HG02759 (cell line): ENCODE results near the gene VAT1.
"Not testable (repeated sequence)": the region's sequence is repeated elsewhere in the genome, so short reads cannot be mapped to it uniquely, and the experiment has no call there.

Source experiments
- ATAC-seq: cut with Tn5 transposase; IDR thresholded peaks from one replicate; pipeline ENCODE4 v1.9.1; 2021; ENCODE audit warnings: mild to moderate bottlenecking, moderate library complexity; ENCODE audit not compliant: unreplicated experiment

Gene VAT1

DNA sequence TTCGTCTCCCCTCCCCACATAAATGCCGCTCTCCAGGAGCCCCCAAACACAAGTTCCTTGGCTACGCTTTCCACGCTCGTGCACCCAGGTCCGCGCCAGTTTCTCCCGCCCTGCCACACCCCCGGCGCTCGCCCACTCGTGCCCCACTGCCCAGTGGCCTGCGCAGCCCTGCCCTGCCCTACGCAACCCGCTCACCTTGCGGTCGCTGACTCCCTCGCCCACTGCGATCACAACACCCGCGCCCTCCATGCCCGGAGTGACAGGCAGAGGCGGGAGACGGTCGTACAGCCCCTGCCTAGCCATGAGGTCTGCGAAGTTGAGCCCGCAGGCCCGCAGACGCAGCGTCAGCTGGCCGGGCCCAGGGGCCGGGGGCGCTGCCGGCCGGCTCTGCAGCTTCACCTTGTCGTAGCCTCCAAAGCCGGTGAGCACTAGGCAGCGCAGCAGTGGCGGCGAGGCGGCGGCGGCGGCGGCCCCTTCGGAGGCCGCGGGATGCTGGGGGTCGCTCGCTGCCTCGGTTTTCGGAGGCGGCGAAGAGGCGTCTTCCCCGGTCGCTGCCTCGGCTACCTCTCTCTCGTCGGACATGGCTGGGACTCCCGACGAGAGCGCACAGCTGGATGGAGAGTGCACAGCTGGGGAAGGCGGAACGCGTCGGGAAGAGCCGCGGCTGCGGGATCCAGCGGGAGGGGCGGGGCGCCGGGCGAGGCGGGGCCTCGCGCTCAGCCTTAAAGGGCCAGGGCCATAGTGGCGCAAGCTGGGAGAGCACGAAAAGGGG, at the start of gene VAT1:
Gene VAT1, minus strand, starts transcription at position 645 of the 772 bp plus-strand sequence. Its CDS starts 63 bp downstream, at position 582.
- no peak for ATAC-seq

GRCh38 chr17:43070872-43071271, 48.7 kb upstream of the VAT1 start:
- no peak for ATAC-seq

- ATAC-seq: no peak
Observed at GRCh38 chr17:43070257-43070656, 48.1 kb upstream of the VAT1 start.

GRCh38 chr17:43069368-43069898, 47.2 kb upstream of the VAT1 start:
- ATAC-seq: no peak

DNA sequence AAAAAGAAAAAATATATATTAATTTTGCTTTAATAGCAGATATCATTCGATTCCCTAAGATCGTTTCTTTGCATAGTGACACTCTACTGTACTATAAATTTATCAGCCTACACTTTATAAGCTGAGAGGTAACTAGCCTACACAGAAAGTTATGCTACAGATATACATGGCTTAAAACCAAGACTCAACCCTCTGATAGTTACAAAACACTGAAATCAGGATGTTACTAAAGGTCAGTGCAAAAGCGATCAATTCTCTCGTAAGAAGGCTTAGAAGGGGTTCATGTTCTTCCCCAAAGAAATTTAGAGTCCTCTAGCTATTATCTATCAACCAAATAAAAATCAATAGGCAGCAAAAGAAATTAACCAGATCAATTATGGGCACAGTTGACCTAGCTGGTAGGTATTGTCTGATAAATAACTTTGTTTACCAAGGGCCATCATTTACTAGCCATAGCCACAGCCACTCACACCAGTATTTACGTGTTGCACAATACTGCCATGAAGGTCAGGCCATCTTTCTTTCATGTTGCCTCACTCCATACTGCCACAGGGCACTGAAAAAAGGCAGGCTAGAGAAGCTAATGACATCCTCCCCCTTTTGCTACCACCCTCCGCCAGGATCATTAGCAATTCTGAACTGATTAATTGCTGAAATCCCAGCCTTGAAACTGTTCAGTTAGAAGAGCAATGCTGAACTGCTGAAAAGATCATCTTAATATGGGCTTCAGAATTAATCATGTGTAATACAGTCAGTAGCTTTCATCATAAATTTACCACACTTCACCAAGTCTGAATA, 46.6 kb upstream of the VAT1 start:
- no peak for ATAC-seq

DNA sequence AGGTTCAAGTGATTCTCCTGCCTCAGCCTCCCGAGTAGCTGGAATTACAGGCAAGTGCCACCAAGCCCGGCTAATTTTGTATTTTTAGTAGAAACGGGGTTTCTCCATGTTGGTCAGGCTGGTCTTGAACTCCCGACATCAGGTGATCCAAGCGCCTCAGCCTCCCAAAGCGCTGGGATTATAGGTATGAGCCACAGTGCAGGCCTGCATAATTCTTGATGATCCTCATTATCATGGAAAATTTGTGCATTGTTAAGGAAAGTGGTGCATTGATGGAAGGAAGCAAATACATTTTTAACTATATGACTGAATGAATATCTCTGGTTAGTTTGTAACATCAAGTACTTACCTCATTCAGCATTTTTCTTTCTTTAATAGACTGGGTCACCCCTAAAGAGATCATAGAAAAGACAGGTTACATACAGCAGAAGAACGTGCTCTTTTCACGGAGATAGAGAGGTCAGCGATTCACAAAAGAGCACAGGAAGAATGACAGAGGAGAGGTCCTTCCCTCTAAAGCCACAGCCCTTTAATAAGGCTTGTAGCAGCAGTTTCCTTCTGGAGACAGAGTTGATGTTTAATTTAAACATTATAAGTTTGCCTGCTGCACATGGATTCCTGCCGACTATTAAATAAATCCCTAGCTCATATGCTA, 40.9 kb upstream of the VAT1 start:
- ATAC-seq: no peak

DNA sequence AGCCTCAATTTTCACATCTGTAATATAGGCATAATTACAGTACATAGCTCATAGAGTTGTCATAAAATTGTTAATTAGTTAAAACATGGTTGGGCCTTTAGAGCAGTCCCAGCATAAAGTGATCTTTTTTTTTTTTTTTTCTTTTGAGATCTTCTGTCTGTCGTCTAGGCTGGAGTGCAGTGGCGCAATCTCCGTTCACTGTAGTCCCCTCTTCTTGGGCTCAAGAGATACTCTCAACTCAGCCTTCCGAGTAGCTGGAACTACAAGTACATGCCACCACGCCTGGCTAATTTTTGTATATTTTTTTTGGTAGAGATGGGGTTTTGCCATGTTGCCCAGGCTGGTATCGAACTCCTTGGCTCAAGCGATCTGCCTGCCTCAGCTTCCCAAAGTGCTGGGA, 33.9 kb upstream of the VAT1 start:
- no peak for ATAC-seq

DNA sequence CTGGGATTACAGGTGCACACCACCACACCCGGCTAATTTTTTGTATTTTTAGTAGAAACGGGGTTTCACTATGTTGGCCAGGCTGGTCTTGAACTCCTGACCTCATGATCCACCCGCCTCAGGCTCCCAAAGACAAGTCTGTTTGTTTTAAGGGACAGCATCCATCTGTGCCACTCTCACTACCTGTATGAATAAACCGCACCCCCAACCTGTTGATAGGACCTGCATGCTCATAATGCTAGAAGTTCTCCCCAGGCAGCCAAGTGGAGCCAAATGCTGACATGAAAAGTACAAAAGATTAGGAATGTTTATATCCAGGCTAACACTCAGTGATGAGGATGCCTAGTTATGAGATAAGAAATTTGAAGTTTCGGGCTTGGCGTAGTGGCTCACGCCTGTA, 30.8 kb upstream of the VAT1 start:
- ATAC-seq: not testable (repeated sequence)

DNA sequence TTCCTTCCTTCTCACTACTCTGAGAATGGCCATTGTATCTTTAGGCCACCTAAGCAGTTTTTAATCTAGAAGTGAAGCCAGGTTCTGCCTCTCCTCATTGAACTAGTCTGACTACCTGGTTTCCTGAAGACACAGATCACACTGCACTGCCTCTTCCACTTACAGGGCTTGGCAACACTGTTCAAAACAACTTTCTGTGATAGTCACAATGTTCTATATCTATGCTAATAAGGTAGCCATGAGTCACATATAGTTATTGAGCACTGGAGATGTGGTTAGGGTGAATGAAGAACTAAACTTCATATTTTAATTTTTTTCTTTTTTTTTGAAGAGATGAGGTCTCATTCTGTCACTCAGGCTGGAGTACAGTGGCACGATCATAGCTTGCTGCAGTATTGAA, 29.8 kb upstream of the VAT1 start:
- no peak for ATAC-seq

GRCh38 chr17:43044024-43044423, 21.8 kb upstream of the VAT1 start:
- no peak for ATAC-seq

GRCh38 chr17:43043307-43043706, 21.1 kb upstream of the VAT1 start:
- ATAC-seq: no peak

- no peak for ATAC-seq
Observed at GRCh38 chr17:43042025-43042628, 19.9 kb upstream of the VAT1 start.

GRCh38 chr17:43040655-43041054, 18.5 kb upstream of the VAT1 start:
- no peak for ATAC-seq

DNA sequence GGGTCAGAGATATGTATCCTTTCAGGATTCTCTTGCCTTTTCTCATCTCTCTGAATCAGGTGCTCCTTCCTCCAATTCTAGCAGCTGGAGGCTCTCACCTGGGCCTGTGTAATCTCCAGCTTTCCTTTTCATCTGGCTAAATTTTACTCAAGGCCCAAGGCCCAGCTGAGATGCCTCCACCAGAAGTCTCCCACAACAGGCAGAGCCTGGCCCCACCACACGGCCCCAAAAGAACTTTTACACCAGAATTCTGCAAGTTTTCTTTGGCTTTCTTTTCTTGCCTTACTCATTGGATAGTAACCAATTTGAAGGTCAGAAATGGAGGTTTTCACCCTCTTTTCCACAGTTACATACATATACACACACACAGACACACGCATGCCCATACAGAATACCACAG, 17.5 kb upstream of the VAT1 start:
- no peak for ATAC-seq

DNA sequence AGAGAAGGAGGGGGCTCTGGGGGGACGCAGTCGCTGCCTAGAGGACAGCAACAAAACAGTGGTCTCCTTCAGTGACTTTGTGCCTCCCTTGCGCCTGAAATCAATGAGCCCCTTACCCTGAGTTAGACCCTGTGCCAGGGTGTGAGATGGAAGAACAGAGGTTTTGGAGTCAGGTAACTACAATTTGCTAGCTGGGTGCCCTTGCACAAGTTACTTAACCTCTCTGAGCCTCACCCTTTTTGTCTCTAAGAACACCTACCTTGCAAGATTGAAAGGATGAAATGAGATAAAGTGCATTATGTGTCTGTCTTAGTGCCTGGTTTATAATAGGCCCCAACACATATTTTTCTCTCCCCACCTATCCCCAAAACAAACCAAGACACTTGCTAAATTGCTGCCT, 12.7 kb upstream of the VAT1 start:
- ATAC-seq: no peak

DNA sequence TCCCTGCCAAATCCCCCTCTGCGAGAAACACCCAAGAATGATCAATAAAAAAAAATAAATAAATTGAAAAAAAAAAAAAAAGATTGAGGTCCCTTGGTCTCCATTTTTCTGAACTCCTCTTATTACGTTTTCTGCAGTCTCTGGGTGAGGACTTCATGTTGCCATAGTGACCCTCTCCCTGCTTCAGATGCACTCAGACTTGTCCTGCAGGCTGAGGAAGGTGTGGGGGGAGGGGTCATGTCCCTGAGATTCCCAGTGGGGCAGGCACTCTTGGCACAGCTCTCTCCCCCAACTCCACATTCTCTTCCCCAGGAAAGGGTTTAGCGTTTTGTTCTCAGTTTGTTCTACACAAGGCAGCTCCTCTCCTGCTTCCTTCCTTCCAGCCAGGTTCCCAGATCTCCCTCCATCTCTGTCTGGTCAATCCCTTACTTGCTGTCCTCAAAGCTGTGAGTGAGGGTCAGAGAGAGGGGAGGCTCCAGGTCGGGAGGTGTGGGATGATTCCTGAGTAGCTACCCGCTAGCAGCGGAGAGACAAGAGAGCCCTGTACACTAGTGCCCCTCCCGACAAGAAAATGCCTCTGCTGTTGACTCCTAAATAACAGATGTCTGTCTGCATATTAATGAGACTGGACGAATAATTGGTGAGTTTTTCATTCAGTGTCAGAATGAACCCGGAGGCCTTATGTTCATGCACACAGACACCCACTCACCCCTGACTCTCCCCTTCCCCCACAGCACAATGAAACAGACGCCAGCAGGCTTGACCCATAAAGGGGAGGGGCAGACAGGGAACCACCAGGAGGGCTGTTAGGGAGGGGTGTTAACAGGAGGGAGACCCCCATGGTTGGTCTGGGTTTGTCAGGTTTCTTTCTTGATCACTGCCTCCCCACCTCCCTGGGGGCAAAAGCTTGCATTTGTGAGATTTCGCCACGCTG, 12.0 kb upstream of the VAT1 start:
- ATAC-seq: no peak

GRCh38 chr17:43031666-43032065, 9.5 kb upstream of the VAT1 start:
- ATAC-seq: no peak

DNA sequence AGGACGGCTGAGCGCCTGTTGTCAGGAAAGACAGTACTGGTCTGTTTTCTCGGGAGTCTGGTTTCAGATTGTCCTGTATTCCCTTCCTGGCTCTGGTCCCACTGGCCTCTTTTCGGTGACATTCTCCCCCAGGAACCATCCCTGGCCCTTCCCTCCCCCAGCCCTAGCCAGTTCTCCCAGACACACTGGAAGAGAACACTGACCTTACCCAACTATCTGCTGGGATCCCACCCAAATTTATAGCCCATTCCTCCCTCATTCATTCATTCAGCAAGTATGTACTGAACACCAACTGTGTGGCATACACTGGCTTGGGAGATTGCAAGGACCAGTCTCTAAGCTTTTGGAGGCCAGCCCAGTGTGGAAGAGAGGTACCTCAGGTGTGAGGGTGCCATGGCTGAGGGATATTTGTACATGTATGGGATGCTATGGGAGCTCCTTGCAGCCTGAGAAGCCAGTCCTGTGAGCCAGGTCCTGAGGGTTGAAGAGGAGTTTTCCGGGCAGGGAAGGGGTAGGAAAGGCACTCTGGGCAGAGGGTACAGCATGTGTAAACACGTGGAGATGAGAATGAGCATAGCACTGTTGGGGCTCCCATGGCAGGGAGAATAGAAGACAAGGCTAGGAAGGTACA, 8.1 kb upstream of the VAT1 start:
- ATAC-seq: no peak

DNA sequence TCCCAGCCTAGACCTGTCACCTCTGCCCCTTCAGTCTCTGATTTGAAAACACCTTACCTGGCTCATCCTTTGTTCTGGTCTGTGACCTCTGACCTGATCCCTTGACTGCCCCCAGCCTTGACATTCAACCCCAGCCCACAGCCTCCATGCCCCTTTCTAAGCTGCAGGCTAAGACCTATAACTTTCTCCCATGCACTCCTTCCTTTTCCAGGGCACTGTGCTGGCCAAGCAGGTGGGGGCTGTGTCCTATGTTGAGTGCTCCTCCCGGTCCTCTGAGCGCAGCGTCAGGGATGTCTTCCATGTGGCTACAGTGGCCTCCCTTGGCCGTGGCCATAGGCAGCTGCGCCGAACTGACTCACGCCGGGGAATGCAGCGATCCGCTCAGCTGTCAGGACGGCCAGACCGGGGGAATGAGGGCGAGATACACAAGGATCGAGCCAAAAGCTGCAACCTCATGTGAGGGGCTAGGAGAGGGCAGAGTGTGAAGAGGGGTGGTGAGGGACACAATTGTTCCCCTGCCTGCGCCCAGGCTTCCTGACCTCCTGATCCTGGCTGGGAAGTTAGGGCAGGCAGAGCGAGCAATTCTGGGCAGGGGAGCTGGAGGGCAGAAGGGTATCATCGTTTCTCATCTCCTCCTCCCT, 6.2 kb upstream of the VAT1 start:
- ATAC-seq: no peak
